Measurements from ENCODE around the gene GAL3ST2.
"Not testable (repeated sequence)": the region's sequence is repeated elsewhere in the genome, so short reads cannot be mapped to it uniquely, and the experiment has no call there.

Gene GAL3ST2

DNA sequence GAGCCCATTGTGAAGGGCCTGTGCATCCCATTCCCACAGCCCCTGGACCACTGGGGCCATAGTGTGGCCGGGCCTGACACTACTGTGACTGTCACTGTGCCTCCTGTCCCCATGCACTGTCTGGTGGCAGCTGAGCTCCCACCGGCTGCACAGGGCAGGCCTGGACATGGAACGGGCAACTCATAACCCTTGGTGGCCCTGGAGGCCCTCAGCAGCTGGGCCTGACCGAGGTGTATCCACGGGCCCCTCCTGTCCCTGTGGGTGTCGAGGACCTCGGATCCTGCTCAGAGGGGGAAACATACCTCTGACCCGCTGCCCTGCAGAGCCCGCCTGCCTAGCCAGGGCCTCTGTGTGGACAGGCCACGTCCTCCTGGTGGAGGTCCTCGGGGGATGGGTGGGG, 7.8 kb upstream of the GAL3ST2 start:
- no peak for DNase-seq (ENCODE audit: low read depth)

DNA sequence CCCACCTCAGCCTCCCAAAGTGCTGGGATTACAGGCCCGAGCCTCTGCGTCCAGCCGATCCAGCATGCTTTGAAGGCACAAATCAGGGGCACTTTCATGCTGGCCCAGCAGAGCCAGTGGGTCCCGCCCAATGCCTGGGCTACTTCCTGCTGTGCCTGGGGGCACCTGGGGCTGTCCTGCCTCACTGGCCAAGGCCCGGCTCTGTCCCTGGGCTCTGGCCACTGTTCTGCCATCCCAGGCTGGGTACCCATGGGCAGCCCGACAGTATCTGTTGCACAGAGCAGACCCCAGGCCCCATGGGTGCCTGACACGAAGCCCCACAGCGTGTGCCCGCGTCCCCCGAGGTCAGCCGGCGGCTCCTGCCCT, 6.8 kb upstream of the GAL3ST2 start:
- DNase-seq (ENCODE audit: low read depth), result no peak

DNA sequence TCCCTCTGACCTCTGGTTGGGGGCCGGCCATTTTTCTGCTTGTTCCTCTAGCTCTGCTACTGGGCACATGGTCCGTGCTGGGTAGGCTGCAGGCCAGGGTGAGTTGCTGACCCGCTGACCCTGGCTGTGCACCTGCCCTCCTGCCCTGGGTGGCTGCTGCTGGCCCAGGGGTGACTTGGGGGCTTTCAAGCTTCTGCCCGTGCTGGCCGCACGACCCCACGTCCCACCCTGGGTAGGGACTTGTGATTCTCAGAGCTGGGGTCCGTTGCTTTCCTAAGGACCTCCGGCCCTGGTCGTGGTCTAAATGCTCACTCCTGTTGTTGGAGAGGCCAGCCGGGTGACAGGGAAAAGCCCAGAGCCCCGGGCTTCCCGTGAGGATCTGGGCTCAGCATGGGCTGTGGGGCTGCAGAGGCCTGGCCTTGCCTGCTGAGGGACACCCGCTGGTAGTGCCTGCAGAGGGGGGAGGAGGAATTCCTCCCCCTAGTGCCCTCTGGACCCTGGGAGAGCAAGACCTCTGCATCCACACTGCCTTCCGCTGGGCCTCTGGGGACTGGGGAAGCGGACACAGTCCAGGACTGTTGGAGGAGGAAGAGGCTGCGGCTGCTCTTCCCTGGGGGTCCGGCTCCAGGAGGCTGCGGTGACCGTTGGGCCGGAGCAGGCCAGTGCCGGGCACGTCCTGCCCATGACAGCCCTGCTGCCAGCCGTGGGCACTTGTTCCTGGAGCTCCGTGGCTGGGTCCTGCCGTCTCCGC, 6.3 kb upstream of the GAL3ST2 start:
- no peak for DNase-seq (ENCODE audit: low read depth)

DNA sequence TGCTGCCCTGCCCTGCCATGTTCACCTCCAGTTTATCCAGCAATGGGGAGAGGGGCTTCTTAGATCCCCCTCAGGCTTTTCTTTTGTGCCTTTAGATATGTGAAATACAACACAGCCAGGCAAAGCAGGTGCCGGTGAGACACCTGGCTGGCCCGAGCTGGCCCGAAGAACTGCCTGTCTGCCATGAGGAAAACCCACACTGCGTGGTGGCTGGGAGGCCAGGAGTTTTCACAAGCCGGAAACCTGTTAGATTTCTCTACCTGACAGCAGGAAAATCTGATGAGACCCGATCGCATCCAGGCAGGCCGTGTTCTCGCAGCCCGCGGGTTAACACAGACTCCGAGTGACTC, 5.7 kb upstream of the GAL3ST2 start:
- DNase-seq (ENCODE audit: low read depth), result no peak

DNA sequence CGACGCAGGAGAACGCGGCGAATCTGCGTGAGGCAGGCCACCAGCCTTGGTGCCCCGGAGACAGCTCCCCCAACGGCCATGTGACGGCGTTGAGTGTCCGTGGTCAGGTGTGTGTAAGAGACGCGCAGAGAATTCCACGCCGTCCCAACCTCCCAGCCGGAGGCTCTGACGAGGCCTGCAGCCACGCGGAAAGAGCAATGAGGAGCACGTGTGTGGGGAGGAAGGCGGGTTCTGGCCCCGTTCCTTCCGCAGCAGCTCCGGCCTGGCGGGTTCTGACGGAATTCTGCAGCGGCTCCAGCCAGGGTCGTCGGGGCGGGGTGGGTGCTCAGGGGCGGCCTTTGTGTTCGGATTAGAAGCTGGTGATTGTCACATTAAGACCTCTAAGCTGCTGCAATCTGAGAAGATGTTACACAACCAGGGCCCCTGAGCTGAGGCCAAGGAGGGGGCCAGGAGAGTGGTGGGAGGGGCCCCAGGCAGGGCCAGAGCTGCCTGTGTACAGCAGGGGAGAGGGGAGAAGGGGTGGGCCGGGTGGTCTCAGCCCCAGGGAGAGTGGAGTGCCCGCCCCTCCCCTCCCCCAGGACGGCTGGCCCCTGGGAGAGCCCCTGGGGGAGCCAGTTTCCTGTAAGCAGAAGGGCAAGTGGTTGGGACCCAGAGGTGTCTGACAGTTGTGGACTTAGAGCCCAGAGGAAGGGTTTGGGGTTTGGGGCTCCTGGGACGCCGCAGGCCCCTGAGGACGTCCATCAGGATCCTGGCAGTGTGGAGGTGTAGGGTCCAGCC, 5.1 kb upstream of the GAL3ST2 start:
- peak; percentile 6 for DNase-seq (ENCODE audit: low read depth)

DNA sequence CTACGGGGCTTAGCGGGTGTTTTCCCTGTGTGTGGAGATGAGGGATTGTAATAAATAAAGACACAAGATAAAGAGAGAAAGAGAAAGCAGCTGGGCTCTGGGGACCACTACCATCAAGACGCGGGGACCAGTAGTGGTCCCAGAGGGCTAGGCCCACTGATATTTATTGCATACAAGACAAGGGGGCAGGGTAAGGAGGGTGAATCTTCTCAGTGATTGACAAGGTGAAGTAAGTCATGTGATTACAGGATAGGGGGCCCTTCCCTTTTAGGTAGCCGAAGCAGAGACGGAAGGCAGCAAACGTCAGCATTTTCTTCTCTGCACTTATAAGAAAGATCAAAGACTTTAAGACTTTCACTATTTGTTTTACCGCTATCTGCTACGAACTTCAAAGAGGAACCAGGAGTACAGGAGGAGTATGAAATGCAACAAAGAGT, 4.5 kb upstream of the GAL3ST2 start:
- no peak for DNase-seq (ENCODE audit: low read depth)

DNA sequence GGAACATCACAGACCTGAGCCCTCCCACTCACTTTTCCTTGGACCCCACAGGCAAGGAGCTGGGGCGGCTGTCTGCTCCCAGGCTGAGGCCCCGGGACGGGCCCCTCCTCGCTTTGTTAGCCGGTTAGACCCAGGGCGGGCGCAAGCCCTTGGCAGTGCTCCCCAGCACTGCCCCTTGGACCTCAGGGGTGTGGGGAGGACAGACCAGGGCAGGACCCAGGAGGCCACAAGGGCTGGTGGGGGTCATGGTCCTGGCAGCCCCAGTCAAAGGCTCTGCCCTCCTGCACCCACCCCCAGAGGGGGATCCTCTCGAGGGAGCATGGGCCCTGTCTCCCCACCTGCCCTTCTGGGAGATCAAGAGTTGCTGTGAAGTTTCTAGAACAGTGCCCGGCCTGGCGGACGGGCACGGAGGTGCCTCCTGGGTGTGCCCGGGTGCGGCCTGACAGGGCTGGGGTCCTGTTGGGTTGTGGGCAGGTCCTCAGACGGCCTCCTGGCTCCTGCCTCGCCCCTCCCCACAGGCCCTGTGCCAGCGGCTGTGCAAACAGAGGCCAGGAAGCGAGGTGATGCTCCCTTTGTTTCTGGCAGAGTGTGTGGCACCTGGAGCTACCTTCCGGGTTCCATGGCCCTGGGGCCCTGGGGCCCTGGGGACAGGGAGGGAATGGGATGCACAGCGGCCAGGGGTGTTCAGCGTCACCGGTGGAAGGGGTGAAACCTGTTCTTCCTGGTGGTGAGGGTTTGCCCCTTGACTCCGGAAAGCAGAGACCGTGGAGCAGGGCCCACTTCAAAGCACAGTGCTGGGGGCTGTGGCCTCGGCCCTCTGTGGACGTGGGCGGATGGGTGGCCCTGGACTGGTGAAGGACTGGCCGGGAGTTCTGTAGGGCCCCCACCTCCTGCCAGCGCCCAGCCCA, 2.9 kb upstream of the GAL3ST2 start:
- DNase-seq (ENCODE audit: low read depth), result no peak

DNA sequence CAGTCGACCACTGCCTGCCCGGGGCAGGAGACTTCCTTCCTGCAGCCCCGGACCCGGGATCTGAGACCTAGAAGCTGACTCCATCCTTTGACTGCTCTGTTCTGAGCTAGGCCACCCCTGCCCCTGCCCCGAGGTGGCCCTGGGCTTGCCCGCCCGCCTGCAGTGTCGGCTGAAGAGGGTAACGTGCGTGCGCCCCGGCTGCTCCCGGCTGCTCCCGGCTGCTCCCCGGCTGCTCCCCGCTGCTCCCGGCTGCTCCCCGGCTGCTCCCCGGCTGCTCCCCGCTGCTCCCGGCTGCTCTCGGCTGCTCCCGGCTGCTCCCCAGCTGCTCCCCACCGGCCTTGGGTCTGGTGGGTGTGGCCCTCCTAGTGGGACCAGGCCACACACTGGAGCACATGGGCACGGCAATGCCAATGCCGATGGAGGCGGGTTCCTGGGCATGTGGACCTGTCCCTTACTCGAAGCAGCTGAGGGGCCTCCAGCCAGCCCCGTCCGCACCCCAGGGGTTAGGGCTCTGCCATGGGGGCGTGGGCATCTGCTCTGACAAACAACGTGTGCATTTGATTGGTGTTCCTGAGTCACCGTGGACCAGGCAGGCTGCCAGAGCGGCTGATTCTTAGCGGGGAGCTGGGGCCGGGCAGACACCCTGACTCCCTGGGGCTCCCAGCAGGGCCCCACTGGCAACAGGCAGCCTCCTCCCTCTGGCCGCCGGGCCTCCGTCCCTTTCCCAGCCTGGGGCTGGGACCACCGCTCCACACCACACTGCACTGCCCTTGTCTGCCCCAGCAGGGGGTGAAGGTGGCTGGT, 2.0 kb upstream of the GAL3ST2 start:
- DNase-seq (ENCODE audit: low read depth), result peak; percentile 13

DNA sequence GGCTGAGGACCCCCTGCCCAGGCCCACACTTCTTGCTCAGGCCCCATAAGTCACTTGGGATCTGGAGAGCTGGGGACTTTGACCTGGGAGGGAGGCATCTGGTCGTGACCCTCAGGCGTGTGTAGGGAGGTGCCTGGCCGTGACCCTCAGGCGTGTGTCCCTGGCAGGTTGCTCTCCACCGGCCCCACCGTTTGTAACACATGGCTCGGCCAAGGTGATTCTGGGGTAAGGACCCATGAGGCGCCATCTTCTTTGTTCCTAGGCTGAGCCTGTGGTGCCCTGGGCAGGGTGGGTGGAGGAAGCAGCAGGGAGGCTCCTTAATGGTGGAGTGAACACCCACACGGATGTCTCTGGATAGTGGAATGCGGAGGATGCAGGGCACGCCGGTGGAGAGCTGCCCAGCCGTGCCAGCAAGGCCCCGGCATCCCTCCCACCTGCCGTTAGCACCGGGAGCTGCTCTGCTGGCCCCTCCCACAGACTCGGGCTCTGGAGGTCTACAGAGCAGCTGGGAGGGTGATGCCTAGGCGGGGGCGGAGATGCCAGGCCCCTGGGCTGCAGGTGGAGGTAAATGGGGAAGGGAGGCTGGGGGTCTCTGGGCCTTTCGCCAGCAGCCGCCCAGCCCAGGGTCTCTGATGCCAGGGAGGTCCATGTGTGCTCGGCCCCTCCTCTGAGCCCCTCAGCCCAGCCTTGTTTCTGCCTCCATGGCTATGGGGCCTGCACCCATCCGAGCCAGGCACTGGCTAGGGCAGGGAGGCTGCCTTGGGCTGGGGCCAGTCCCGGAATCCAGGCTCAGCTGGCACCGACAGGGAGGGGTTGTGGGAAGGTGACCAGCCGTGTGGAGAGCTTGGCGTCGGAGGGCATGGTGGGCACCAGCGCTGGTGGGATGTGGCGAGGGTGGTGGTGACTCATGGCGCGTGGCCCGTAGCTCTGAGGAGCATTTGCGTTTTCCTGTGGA, 1.1 kb upstream of the GAL3ST2 start:
- no peak for DNase-seq (ENCODE audit: low read depth)

DNA sequence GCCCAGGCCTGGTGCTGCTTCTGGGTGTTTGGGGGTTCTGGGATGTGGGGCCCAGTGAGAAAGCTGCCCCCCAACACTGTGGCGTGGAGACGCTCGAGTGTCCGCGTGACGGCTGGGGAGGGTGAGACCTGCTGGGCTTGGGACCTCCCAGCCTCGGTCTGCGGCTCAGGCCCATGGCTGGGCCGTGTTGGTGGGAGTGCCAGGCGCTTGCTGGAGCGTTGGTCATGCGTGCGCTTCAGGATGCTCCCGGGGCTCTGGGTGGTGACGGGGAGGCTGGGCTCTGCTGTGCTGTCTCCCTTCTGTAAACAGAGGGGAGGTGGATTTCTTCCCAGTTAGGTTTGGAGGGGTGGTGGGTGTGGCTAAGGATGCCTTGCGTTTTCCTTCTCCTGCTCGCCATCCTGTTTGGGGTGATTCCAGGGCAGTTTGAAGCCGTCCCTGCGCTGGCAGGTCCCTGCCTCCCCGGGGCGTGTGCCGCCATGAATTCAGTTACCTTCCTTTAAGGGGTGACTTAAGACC, 606 bp downstream of the GAL3ST2 start:
- no peak for DNase-seq (ENCODE audit: low read depth)

DNA sequence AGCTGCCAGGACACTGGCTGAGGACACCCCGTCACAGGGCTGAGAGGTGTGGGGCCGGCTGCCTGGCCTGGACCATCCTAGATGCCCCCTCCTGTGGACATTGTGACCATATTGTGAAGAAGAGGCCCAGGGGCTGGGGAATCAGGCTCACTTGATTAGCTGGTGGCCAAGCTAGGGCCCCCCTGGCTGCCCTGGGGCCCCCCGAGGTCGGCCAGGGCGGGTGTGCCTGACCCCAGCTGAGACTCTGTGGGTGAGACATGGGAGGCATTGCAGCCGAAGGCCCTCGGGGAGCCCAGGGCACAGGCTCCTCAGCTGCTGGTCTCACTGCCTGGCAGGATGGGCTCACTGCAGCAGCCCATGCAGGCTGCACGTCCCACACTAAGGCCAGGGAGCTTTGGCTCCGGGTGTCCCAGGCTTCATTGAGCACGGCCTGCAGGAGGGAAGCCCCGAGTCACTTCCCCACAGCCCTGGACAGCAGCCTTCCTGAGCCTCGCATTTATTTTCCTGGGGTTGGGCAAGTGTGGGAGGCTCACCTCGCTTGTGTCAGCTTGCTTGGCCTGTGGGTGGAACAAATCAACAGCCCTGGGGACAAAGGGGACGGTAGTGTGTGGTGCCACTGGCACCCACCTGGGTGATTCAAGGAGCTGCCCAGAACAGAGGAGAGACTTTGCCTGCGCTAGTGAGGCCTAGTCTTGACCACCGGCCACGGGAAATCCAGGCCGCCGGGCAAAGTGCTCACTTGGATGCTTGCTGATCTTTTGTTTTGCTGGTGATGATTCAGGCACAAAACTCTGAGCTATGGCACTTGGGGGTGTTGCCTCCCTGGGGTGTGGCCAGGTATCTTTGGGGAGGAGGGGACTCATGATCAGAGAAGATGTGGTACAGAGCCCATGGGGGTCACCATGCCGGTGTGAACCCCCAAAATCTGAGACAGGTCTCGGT, 1.3 kb downstream of the GAL3ST2 start:
- no peak for DNase-seq (ENCODE audit: low read depth)

DNA sequence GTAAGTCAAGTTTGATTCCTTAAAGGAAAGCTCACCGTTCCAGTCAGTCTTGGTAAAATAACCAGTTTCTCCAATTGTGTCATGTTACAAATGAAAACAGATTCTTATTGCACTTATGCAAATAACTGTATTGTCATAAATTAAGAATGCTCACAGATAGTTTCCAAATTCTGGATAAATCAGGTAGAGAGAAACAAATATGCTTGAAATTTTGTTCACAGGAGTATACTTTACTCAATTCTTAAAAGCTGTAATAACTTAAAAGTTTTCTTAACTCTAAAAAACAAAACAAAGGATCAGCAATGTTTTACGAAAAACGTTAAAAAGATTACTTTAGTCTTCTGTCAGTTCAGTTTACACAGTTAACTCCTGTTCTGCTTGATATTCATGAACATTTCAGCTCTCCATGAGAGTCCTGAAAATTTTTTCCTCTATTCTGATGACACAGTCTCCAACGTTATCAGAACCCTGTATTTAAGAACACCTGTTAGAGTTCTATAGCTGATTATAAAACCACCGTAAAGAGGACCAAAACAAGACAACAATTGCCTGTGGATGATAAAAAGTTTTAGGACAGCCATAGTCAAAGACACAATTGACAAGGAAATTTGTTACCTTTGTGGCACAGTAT, 4.4 kb downstream of the GAL3ST2 start:
- DNase-seq (ENCODE audit: low read depth), result no peak

DNA sequence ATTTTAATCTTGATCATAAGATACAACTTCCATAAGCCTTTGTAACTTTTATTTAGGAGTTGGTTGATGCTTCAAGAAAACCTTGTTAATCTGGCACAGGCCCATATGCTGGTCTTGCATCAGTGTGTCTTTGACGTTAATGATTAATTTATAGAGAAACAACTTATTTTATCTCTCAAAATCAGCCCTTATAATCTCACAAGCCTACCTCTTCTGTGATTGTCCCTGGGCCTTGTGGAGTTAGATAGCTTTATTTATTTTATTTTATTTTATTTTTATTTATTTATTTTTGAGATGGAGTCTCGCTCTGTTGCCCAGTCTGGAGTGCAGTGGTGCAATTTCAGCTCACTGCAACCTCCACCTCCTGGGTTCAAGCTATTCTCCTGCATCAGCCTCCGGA, 5.4 kb downstream of the GAL3ST2 start:
- DNase-seq (ENCODE audit: low read depth), result not testable (repeated sequence)

DNA sequence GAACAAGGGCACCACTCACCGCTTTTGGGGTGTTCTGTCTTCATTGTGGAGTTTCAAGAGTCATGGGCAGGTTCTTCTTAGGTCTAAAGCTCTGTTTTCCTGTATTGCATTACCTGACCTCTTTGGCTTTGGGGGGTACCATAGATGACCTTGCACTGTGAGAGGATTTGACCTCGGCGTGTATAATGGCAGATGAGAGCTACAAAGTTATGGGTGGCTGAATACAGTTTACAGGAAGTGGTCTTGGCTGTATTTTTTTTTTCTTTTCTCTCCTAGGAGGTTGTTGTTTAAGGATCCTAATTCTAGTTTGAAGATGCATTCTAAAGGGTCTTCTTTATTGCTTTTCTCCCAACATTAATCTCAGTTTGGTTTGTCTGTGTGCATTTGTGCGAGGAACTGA, 11.5 kb downstream of the GAL3ST2 start:
- DNase-seq (ENCODE audit: low read depth), result no peak

DNA sequence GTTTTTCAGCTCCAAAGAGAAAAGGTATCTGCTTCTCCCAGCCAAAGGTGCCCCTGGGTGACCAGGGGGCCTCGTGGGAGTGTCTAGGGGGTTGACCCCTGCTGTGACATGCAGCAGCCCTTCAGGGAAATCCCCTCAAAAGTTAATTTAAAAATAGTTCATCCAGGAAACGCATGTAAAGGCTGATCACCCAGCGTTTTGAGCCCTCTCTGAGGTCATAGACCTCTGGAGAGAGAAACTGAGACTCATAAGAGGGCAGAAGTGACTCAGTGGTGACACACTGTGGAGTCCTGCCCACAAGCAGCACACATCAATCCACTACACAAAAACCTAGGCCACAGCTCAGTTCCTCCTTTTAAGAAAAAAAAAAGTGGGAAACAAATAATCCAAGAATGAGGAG, 11.9 kb downstream of the GAL3ST2 start:
- DNase-seq (ENCODE audit: low read depth), result no peak

DNA sequence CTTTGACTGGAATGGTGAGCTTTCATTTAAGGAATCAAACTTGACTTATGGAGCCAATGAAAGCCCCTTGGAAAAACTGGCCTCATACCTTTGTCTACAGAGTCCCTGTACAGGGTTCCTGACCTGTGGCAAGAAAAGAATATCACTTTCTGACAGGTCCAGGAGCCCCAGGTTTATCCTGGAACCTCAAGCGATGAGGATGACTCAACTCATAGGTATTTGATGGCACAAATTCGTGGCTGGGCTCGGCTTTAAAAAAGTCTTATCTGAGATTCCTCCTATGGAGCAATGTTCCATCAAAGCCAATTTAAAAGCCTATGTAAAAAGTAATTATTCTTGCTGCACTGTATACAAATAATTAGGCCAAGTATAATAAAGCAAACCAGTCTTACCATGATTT, 14.8 kb downstream of the GAL3ST2 start:
- DNase-seq (ENCODE audit: low read depth), result not testable (repeated sequence)

DNA sequence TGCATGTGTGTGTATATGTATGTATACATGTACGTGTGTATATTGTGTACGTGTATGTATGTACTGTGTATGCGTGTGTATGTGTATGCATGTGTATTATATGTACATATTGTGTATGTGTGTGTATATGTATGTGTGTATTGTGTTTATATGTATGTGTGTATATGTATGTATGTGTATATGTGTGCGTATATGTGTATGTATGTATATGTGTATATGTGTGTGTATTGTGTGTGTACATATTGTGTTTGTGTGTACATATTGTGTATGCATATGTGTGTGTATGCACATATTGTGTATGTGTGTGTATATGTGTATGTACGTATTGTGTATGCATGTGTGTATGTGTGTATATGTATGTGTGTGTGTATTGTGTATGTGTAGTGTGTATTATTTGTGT, 16.8 kb downstream of the GAL3ST2 start:
- no peak for DNase-seq (ENCODE audit: low read depth)

DNA sequence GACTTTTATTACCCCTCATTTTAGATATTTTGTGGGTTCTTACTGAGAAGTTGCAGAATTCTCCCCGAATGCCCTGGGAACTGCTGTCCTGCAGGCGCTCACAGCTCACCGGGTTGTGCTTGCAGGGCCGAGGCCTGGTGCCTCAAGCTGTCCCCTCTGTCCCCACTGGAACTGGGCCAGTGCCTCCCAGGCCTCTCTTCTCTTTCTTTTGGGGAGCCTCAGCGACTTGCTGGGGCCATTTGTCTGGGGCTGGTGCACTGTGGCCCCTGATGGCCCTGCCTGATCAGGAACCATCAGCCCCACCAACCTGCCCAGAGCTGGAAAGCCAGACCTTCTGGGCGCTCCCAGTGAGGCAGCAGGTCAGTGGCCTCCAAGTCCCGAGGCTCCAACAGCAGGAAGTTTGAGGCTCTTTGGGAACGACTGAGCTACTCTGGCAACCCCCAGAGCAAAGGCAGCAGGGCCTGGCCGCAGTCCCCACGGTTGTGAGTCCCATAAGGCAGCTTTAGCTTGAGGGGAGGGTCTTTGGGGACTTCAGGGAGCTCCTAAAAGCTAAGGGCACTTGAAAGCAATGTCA, 17.7 kb downstream of the GAL3ST2 start:
- no peak for DNase-seq (ENCODE audit: low read depth)
